Measurements from ENCODE around the gene RABAC1.
"Not testable (repeated sequence)": the region's sequence is repeated elsewhere in the genome, so short reads cannot be mapped to it uniquely, and the experiment has no call there.

RABAC1 gene

GRCh38 chr19:41927497-41928192 lies 31.5 kb downstream of the RABAC1 start:
- DNase-seq, result no peak

DNA sequence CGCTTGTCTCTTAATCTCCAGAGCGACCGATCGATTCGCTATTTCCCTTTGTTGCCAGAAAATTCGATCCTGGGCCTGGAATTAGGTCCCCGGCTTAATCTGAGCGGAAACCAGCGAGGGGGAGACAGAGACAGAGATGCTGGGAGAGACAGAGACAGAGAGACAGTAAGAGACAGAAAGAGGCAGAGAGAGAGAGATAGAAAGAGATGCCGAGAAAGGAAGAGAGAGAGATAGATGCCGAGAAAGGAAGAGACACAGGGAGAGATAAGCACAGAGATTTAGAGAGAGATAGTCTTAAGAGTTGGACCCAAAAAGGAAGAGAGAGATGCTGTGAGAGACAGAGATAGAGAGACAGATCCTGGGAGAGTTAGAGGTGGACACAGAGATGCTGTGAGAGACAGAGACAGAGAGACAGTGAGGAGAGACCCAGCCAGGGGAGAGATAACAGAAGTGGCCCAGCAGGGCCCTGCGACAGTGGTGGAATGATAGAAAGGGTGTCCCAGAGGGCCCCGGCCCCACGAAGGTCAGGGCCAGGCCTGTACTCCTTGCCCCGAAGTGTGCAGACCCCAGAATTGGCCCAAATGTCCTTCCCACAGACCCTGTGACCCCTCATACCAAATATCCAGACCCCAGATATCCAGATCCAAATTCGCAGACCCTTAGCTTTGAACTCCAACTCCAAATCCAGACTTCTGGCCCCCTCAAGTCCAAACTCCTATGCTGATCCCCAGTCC lies 32.2 kb downstream of the RABAC1 start:
- no peak for DNase-seq

DNA sequence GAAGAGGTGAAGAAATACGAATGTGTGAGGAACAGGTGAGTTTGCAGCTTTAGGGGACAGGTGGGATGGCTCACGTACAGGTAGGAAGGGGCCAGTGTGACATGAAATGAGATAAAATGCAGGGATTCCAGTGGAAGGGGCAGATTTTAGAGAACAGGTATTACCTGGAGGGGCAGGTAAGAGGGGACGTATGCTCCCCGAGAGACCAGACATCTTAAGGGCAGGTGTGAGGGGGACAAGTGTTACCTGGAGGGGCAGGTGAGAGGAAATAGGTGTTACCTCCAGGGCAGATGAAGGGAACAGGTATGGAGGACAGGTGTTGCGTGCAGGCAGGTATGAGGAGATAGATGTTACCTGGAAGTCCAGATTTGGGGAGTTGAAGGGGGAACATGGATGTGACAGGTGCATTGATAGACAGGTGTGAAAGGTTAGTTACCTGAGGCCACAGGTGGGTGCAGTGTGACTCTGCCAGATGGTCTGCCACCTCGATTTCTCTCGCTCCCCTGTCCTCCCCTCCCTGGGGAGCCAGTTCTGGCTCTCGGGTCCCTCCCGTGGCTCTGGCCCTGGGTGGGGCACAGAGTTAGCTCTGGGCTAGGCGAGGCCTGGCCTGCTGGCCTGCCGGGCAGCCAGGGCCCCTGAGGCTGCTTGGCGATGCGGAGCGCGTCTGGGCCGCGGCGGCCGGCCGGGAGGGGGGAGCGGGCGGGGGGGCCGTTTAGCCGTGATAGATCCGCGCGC lies 32.9 kb downstream of the RABAC1 start:
- DNase-seq, result no peak

GRCh38 chr19:41925208-41926003 lies 33.7 kb downstream of the RABAC1 start:
- DNase-seq, result no peak

GRCh38 chr19:41924151-41925145 lies 34.7 kb downstream of the RABAC1 start:
- DNase-seq, result no peak

DNA sequence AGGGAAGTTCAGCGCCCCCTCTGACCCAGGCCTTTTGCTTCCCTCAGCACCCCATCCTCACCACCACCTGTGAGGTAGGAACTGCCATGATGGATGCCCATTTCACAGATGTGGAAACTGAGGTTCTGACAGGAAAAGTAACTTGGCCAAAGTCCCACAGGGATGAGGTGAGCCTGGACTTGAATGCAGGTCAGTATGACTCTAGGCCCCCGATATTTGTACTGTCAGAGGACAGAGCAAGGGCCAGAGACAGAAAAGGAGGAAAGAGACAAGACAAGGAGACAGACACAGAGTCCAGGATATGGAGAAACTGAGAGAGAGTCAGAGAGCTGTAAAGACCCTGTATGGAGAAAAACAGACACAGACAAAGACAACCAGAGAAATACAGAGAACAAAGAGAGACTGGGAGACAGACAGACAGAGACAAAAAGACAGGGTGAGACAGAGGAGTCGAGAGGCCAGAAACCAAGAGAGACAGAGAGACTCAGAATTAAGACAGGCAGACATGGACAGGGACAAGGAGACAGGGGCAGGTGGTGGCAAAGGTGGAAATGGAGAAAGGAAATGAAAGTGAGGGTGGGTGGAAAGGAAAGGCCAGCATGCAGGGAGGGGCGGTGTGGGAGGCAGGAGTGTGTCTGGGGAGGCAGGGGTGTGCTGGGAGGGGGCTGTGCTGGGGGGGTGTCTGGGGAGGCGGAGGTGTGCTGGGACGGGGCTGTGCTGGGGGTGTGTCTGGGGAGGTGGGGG lies 35.9 kb downstream of the RABAC1 start:
- no peak for DNase-seq

GRCh38 chr19:41922585-41922984 lies 36.5 kb downstream of the RABAC1 start:
- no peak for DNase-seq

GRCh38 chr19:41921577-41922576 lies 37.2 kb downstream of the RABAC1 start:
- DNase-seq, result no peak

GRCh38 chr19:41920882-41921576 lies 38.1 kb downstream of the RABAC1 start:
- no peak for DNase-seq

DNA sequence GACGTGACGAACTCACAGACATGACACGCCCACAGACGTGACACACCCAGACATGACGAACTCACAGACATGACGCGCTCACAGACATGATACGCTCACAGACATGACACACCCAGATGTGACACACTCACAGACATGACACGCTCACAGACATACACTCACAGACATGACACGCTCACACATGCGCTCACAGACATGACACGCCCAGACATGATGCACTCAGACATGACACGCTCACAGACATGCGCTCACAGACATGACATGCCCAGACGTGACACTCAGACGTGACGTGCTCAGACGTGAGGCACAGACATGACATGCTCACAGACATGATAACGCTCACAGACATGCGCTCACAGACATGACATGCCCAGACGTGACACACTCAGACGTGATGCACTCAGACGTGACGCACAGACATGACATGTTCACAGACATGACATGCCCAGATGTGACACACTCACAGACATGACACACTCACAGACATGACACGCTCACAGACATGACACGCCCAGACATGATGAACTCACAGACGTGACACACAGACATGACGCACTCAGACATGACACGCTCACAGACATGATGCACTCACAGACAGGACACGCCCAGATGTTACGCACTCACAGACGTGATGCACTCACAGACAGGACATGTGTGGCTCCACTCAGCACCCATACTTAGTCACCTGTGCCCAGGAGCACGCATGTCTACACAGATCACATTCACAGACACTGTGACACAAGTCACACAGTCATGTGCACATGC lies 39.0 kb downstream of the RABAC1 start:
- no peak for DNase-seq

GRCh38 chr19:41918653-41919244 lies 40.4 kb downstream of the RABAC1 start:
- DNase-seq, result no peak

DNA sequence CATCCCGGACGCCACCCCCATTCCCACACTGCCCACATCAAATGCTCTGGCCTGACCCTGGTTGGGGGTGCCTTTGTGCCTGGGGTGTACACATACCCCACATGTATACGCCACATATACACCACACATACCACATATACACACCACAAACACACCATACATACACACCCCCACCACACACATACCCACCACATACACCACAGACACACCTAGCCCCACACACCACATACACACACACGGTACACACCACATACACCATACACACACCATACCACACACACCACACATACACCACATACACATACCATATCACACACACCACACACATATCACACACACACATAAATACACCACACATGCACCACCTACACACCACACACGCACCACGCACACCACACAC lies 41.0 kb downstream of the RABAC1 start:
- DNase-seq, result no peak

- DNase-seq, result no peak
These were observed 41.4 kb downstream of the RABAC1 start for GRCh38 chr19:41917676-41918075.

DNA sequence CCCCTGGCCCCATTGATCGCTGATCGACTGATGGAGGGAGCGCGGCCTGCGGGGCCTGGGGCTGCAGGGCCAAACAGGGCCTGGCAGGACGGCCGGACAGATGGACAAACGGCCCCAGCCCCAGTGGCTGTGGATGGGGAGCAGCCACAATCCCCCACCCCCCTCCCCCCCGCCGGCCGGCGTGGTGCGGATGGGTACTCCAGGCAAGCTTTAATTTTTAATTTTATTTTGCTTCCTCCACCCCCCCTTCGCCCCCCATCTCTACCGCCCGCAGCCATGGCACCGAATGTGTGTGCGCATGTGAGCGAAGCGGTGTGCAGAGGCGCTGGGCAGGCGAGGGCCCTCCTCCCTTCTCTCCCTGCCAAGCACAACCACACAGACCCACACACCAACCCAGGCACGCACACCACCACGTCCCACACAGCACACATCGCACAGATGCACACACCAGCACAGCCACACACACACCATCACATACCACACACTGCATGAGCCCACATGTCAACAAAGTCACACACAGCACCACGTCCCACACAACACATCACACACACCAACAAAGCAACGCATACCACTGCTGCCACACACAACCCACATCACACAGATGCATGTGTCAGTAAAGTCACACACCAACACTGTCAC lies 43.2 kb downstream of the RABAC1 start:
- DNase-seq, result no peak

DNA sequence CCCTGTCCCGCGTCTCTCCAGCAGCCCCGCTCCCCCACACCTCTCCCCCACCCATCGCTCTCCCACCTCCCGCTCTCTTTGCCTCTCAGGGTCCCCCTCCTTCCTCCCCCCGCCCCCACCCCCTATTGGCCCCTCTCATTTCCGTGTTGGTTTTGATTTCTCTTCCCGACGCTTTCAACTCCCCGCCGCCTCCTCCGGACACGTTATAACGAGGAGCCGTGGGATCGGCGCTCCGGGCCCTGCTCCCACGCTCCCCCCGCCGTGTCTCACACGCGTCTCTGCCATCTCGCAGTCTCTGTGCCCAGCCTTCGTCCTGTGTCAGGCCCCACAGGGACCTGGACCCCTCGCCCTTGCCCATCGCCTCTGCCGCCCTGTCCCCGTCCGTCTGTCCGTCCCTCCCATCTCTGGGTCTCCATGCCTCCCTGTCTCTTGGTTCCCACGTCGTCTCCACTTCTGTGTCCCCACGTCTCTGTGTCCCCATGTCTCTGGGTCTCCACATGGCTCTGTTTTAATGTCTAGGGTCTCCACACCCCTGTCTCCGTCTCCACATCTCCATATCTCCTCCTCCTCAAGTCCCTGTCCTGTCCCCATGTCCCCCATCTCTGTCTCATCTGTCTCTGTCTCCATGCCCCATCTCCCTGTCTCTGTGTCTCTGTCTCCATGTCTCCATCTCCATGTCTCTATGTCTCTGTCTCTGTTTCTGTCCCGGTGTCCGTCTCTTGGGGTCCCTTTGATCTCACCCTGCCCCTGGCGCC lies 43.9 kb downstream of the RABAC1 start:
- DNase-seq, result no peak

DNA sequence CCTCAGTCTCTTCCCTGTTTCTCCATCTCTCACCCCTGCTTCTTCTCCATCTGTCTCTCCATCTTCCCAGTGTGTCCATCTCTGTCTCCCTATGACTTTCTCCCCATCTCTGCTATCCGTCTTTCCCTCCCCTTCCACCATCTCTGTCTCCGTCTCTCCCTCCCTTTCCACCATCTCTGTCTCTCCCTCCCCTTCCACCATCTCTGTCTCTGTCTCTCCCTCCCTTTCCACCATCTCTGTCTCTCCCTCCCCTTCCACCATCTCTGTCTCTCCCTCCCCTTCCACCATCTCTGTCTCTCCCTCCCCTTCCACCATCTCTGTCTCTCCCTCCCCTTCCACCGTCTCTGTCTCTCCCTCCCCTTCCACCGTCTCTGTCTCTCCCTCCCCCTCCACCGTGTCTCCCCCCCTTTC lies 44.7 kb downstream of the RABAC1 start:
- not testable (repeated sequence) for DNase-seq
